Pulmonary artery endothelial cell (primary cell): ENCODE data around the gene CENPA. TPM values are rescaled to one million over a fixed set of nuclear protein-coding genes. Genes with fewer than 3 reads are reported as not detected.

Source experiments
- DNase-seq: peaks from one replicate; pipeline ENCODE4 v3.0.0-alpha.2; 2011; ENCODE audit warnings: low read depth, low spot score
- total RNA-seq: library from RNA; depleted of rRNA; stranded (reverse); fragments of >200 nt; gene quantifications from 2 replicates; pipeline ENCODE4 v1.2.3, GENCODE V29; 2014

The CENPA gene
- total RNA-seq, 1 donor from 2014 or later: 14.2 TPM

GRCh38 chr2:26840937-26841610 lies 55.2 kb downstream of the CENPA start:
- DNase-seq: no peak

GRCh38 chr2:26843041-26843440 lies 57.2 kb downstream of the CENPA start:
- DNase-seq: no peak

Other genes starting within 250 kb of the CENPA start
- not detected in 2 replicates for gene CIB4, start 144.7 kb upstream of the CENPA start, total RNA-seq
- gene KCNK3, start 93.3 kb upstream of the CENPA start, total RNA-seq: not detected in 2 replicates
- 21.9 and 33.6 TPM in 2 replicates for gene SLC35F6, start 21.8 kb upstream of the CENPA start, total RNA-seq
- gene DPYSL5, start 62.1 kb downstream of the CENPA start, total RNA-seq: not detected in 2 replicates
- 1.1 and 2.0 TPM in 2 replicates for gene MAPRE3, start 184.6 kb downstream of the CENPA start, total RNA-seq
- gene TMEM214, start 246.9 kb downstream of the CENPA start, total RNA-seq: 21.2 and 26.9 TPM in 2 replicates